ENCODE data around the gene SLC12A7. TPM values are rescaled to one million over a fixed set of nuclear protein-coding genes. Genes with fewer than 3 reads are reported as not detected.

SLC12A7 gene
- total and polyA plus RNA-seq, 2 of the 13 experiments (the other 11 are each of a cell fraction or from before 2014, with no cell fraction given), result 14.0 to 18.5 TPM

GRCh38 chr5:1029945-1030625, 81.8 kb downstream of the SLC12A7 start:
- Histone ChIP-seq H3K27ac (ENCODE audit: extremely low read length, insufficient read depth, low read length) (no peak overlapping the region), H4K20me1 (ENCODE audit: insufficient read depth, low read length) (peaks cover 4% of the 10 kb centered on the region; the same call in 1 of the 2 replicates), H3K9me3 (ENCODE audit: low read length) (no peaks in the 10 kb centered on the region), H2AFZ (ENCODE audit: low read length) (no peak overlapping the region), H3K36me3 (replicated peaks in 1 of 2; ENCODE audit: control insufficient read depth in 1 of 2, insufficient read depth in 2 of 2, low read length in 2 of 2) (no peaks in the 10 kb centered on the region), H3K4me1 (ENCODE audit: insufficient read depth, low read length) (no peaks in the 10 kb centered on the region), H3K4me3 (replicated peaks in 1 of 3; ENCODE audit: insufficient read depth in 1 of 3, low read depth in 2 of 3, low read length in 3 of 3) (no peak overlapping the region), H3K9ac (ENCODE audit: insufficient read depth, low read depth, low read length) (no peak overlapping the region), H3K27me3 (ENCODE audit: control insufficient read depth in 1 of 2, insufficient read depth in 2 of 2, low read length in 2 of 2) (peaks cover 2 to 4% of the 10 kb centered on the region in 2 experiments; a peak in 2 of 5 replicates), H3K79me2 (ENCODE audit: insufficient read depth, low read length) (no peaks in the 10 kb centered on the region), H3K4me2 (ENCODE audit: low read depth, low read length) (no peak overlapping the region)
- WGBS (ENCODE audit: low lambda C conversion rate), result 25% methylated on average over 7 of the region's 10 CpGs
- ChIA-PET POLR2A (no interaction called here), CTCF (ENCODE audit: low intra/inter-chr PET ratio, low total read pairs) (no interaction called here)
- in situ Hi-C loops (cut with HindIII; ENCODE audit: extremely low pct_ligation_motif_present, low pct_unique_long_range_greater_than_20kb), result no loop called here
- ATAC-seq (no peak), DNase-seq (ENCODE audit: low spot score) (no peak), FAIRE-seq (no peak)
- intact Hi-C loops (cut with micrococcal nuclease; ENCODE audit: unreplicated experiment), result no loop called here
- no peak for TF ChIP-seq GTF3A (CRISPR knock-in tag; conservative IDR thresholded peaks at IDR 0.05)
- TF ChIP-seq RFXANK (CRISPR knock-in tag; IDR thresholded peaks at IDR 0.05), result no peak
- no peak for TF ChIP-seq ZKSCAN8 (CRISPR knock-in tag; IDR thresholded peaks at IDR 0.05; ENCODE audit: borderline replicate concordance)
- TF ChIP-seq ZFY (CRISPR knock-in tag; IDR thresholded peaks at IDR 0.05), result no peak
- no peak for TF ChIP-seq ZNF33A (CRISPR knock-in tag; IDR thresholded peaks at IDR 0.05; ENCODE audit: borderline replicate concordance)
- BruUV-seq (replicated peaks), result no TSS peak

GRCh38 chr5:1029282-1029944, 82.5 kb downstream of the SLC12A7 start:
- in situ Hi-C loops (cut with HindIII; ENCODE audit: extremely low pct_ligation_motif_present, low pct_unique_long_range_greater_than_20kb) (no loop called here), intact Hi-C loops (cut with micrococcal nuclease; ENCODE audit: unreplicated experiment) (no loop called here)
- FAIRE-seq (no peak), DNase-seq (ENCODE audit: low spot score) (no peak), ATAC-seq (no peak)
- BruUV-seq (replicated peaks), result no TSS peak
- Histone ChIP-seq H4K20me1 (ENCODE audit: insufficient read depth, low read length) (peaks cover 4% of the 10 kb centered on the region; the same call in 1 of the 2 replicates), H3K4me1 (ENCODE audit: insufficient read depth, low read length) (no peaks in the 10 kb centered on the region), H3K27me3 (ENCODE audit: control insufficient read depth in 1 of 2, insufficient read depth in 2 of 2, low read length in 2 of 2) (peaks cover 2 to 4% of the 10 kb centered on the region in 2 experiments; a peak in 2 of 5 replicates), H2AFZ (ENCODE audit: low read length) (no peak overlapping the region), H3K36me3 (replicated peaks in 1 of 2; ENCODE audit: control insufficient read depth in 1 of 2, insufficient read depth in 2 of 2, low read length in 2 of 2) (no peaks in the 10 kb centered on the region), H3K4me3 (replicated peaks in 1 of 3; ENCODE audit: insufficient read depth in 1 of 3, low read depth in 2 of 3, low read length in 3 of 3) (no peak overlapping the region), H3K4me2 (ENCODE audit: low read depth, low read length) (no peak overlapping the region), H3K27ac (ENCODE audit: extremely low read length, insufficient read depth, low read length) (no peak overlapping the region), H3K79me2 (ENCODE audit: insufficient read depth, low read length) (no peaks in the 10 kb centered on the region), H3K9me3 (ENCODE audit: low read length) (no peaks in the 10 kb centered on the region), H3K9ac (ENCODE audit: insufficient read depth, low read depth, low read length) (no peak overlapping the region)
- TF ChIP-seq HMGXB4 (CRISPR knock-in tag; IDR thresholded peaks at IDR 0.05; ENCODE audit: borderline replicate concordance in 1 of 2, low read depth in 1 of 2), result no peak
- no peak for TF ChIP-seq ZNF7 (CRISPR knock-in tag; IDR thresholded peaks at IDR 0.05)
- ChIA-PET POLR2A (no interaction called here), CTCF (ENCODE audit: low intra/inter-chr PET ratio, low total read pairs) (no interaction called here)
- WGBS (ENCODE audit: low lambda C conversion rate), result 60% methylated on average over 24 of the region's 24 CpGs
